GM12878 (cell line): ENCODE measurements around the gene CREB5. TPM values are rescaled to one million over a fixed set of nuclear protein-coding genes. Genes with fewer than 3 reads are reported as not detected.

Experiments
- ATAC-seq: fragments of 200-7000 bp; cut with Tn5 transposase; 3 replicates; pipeline ENCODE4 v1.9.1; 2020; ENCODE audit warnings: mild to moderate bottlenecking, moderate library complexity
- BruUV-seq: library from RNA; stranded (reverse); fragments of 400-500 nt; replicated peaks from 2 replicates; lab custom pipeline; 2021; lab: Mats Ljungman, UMichigan
- CTCF ChIA-PET: fragments of 300-600 bp; sonication (Branson Sonifier 250); formaldehyde crosslinking; extraction: SDS; loops from one replicate; lab custom pipeline; 2021; ENCODE audit warnings: inconsistent platforms; lab: Yijun Ruan, JAX
- POLR2A ChIA-PET: fragments of 350-600 bp; formaldehyde crosslinking; extraction: SDS; loops from one replicate; lab custom pipeline; 2021; ENCODE audit warnings: inconsistent platforms; lab: Charles Lee
- RAD21 ChIA-PET: fragments of 300-600 bp; sonication (Branson Sonifier 250); formaldehyde crosslinking; loops from one replicate; lab custom pipeline; 2023; ENCODE audit warnings: antibody characterized with exemption; ENCODE audit not compliant: unreplicated experiment; lab: Charles Lee
- SMC1A ChIA-PET: fragments of 300-600 bp; sonication (Branson Sonifier 250); formaldehyde crosslinking; loops from one replicate; lab custom pipeline; 2023; ENCODE audit not compliant: unreplicated experiment, uncharacterized antibody; lab: Charles Lee
- DNase-seq: peaks from one replicate; pipeline ENCODE4 v3.0.0-alpha.2; 2011; ENCODE audit warnings: low read depth, low spot score
- FAIRE-seq: peaks from 3 replicates; lab custom pipeline; 2011; peaks lifted over from hg19 to GRCh38; lab: Jason Lieb, UNC
- H2AFZ ChIP-seq: 2 replicates; pipeline ENCODE4 v1.6.0; 2011; ENCODE audit warnings: low read depth, low read length, control low read depth; ENCODE audit not compliant: control insufficient read depth
- H3K27ac ChIP-seq: 2 replicates; pipeline ENCODE4 v1.5.1; 2011; ENCODE audit warnings: control low read depth; ENCODE audit not compliant: control insufficient read depth, insufficient read depth
- H3K27me3 ChIP-seq, 2 experiments: replicated peaks in 1 of 2; 2 replicates each; pipeline versions ENCODE4 v1.6.0 to v1.6.1; 2011; ENCODE audit warnings: low read length in 1 of 2; ENCODE audit not compliant: control insufficient read depth in 2 of 2, insufficient read depth in 2 of 2
- H3K36me3 ChIP-seq, 2 experiments: 2 replicates each; pipeline ENCODE4 v1.5.1; 2011; ENCODE audit warnings: low read length in 1 of 2; ENCODE audit not compliant: control insufficient read depth in 2 of 2, insufficient read depth in 2 of 2
- H3K4me1 ChIP-seq: 2 replicates; pipeline ENCODE4 v1.6.1; 2011; ENCODE audit warnings: mild to moderate bottlenecking, low read length, moderate library complexity, mixed read lengths; ENCODE audit not compliant: control insufficient read depth, insufficient read depth
- H3K4me2 ChIP-seq: 2 replicates; pipeline ENCODE4 v1.6.0; 2011; ENCODE audit warnings: control low read depth; ENCODE audit not compliant: control insufficient read depth, insufficient read depth
- H3K4me3 ChIP-seq: fragments of 200-600 bp; sonication (generic); 2 replicates; pipeline ENCODE4 v1.5.1; 2016
- H3K79me2 ChIP-seq: 2 replicates; pipeline ENCODE4 v1.6.0; 2011; ENCODE audit warnings: low read length; ENCODE audit not compliant: control insufficient read depth, insufficient read depth
- H3K9ac ChIP-seq: 2 replicates; pipeline ENCODE4 v1.8.0; 2011; ENCODE audit warnings: low read length, control low read depth, mixed read lengths; ENCODE audit not compliant: control insufficient read depth, insufficient read depth
- H3K9me3 ChIP-seq: replicated peaks from 3 replicates; pipeline ENCODE4 v1.5.1; 2011; ENCODE audit warnings: mild to moderate bottlenecking, low read length; ENCODE audit not compliant: control insufficient read depth, insufficient read depth
- H4K20me1 ChIP-seq: 2 replicates; pipeline ENCODE4 v1.6.0; 2011; ENCODE audit not compliant: control insufficient read depth, insufficient read depth
- CHD4 ChIP-seq: fragments of 200-600 bp; sonication (generic); IDR thresholded peaks from 2 replicates; pipeline ENCODE4 v1.6.1; 2016; ENCODE audit warnings: mild to moderate bottlenecking
- HDAC2 ChIP-seq: fragments of 200-600 bp; sonication (generic); IDR thresholded peaks from 2 replicates; pipeline ENCODE4 v1.6.1; 2017
- KAT2A ChIP-seq: conservative IDR thresholded peaks from 2 replicates; pipeline ENCODE4 v1.6.1; 2011; ENCODE audit warnings: low read depth, low read length; ENCODE audit not compliant: control insufficient read depth
- MAX ChIP-seq: IDR thresholded peaks from 2 replicates; pipeline ENCODE4 v1.6.1; 2012; ENCODE audit warnings: low read depth, low read length, improper control_type of control experiment
- NRF1 ChIP-seq: conservative IDR thresholded peaks from 2 replicates; pipeline ENCODE4 v1.6.1; 2011; ENCODE audit warnings: mild to moderate bottlenecking, low read depth, low read length, improper control_type of control experiment
- ZBTB33 ChIP-seq: fragments of 450-650 bp; IDR thresholded peaks from 2 replicates; pipeline ENCODE4 v1.6.1; 2017; ENCODE audit warnings: mild to moderate bottlenecking
- WGBS: methylation state at CpG from one replicate; pipeline ENCODE4 v1.1.6; 2016; ENCODE audit warnings: low lambda C conversion rate; ENCODE audit not compliant: insufficient replicate concordance, insufficient coverage; ENCODE audit errors: missing lambda C conversion rate; 5-methylcytosine and 5-hydroxymethylcytosine counted together
- in situ Hi-C: fragments of 300-500 bp; cut with MboI; formaldehyde crosslinking; loops from 9 replicates; pipeline ENCODE4 v1.14.3; 2018; ENCODE audit warnings: mixed read lengths
- intact Hi-C: fragments of 100-400 bp; cut with micrococcal nuclease; formaldehyde crosslinking; loops from one replicate; pipeline ENCODE4 v1.14.2; 2022; ENCODE audit not compliant: unreplicated experiment
- polyA plus RNA-seq, 11 experiments: library from polyadenylated mRNA; depleted of rRNA in 4 of 11; unstranded in 6 of 11; stranded (reverse) in 5 of 11; fragments of >200 nt; fragmentation: Nextera tagmentation in 4 of 11; fragmentation: Illumina TruSeq in 1 of 11; extraction: Ambion mirVana in 4 of 11; extraction: Trizol in 1 of 11; gene quantifications; 1 replicate in 1 of 11; 2 replicates in 10 of 11; pipeline versions ENCODE4 v1.2.1 to v1.2.3, GENCODE V29; 2011 to 2016; ENCODE audit warnings: inconsistent platforms in 2 of 11, missing spikeins in 2 of 11, low read depth in 1 of 11
- total RNA-seq, 4 experiments: library from RNA; depleted of rRNA in 3 of 4; stranded (reverse); fragments of >200 nt in 3 of 4; fragmentation: Illumina TruSeq in 1 of 4; extraction: Trizol in 1 of 4; gene quantifications; 2 replicates each; pipeline versions ENCODE4 v1.2.1 to v1.2.3, GENCODE V29; 2013 to 2021

CREB5 gene
- total and polyA plus RNA-seq, 10 of the 15 experiments (the other 5 are each of a cell fraction or from before 2014, with no cell fraction given) = 12.9 to 74.1 (median 53.0) TPM

- TF ChIP-seq MAX (no peak), NRF1 (no peak), ZBTB33 (no peak), CHD4 (no peak)
- TF ChIP-seq, all 136 proteins: peak for 0
Observed at GRCh38 chr7:28830846-28831245, 418.5 kb downstream of the CREB5 start (continued).

GRCh38 chr7:28832669-28833068 lies 420.4 kb downstream of the CREB5 start:
- Histone ChIP-seq H3K4me2 (no peak overlapping the region), H3K27ac (no peak overlapping the region), H3K79me2 (no peaks in the 10 kb centered on the region), H3K9me3 (no peaks in the 10 kb centered on the region), H2AFZ (no peak overlapping the region)
- in situ Hi-C loops = no loop called here
- ChIA-PET CTCF (interaction anchor here (0.6 to 1.7 kb wide), 3 partner anchors 10 to 443 kb away, joined by 3 to 5 read pairs (median 4); no protein-coding TSS in a partner anchor), SMC1A (no interaction called here)
- no peak for ATAC-seq
- BruUV-seq = no TSS peak
- intact Hi-C loops = no loop called here
- no peak for FAIRE-seq
- TF ChIP-seq HDAC2 (no peak), KAT2A (no peak)
- TF ChIP-seq, all 136 proteins: peak for 0
- 17% methylated on average over 3 of the region's 3 CpGs for whole genome bisulfite sequencing
- ChIA-PET RAD21 (interaction anchor here (1.0 kb wide), 1 partner anchor 12 kb away, joined by 3 read pairs; no protein-coding TSS in a partner anchor), POLR2A (interaction anchor here (0.6 kb wide), 1 partner anchor 11 kb away, joined by 3 read pairs; no protein-coding TSS in a partner anchor)
- Histone ChIP-seq H3K4me3 (no peak overlapping the region), H4K20me1 (no peaks in the 10 kb centered on the region), H3K27me3 (no peaks in the 10 kb centered on the region), H3K36me3 (no peaks in the 10 kb centered on the region), H3K9ac (no peak overlapping the region), H3K4me1 (no peaks in the 10 kb centered on the region)
- DNase-seq = no peak
